ENCODE data around the gene CBL.

CBL gene

DNA sequence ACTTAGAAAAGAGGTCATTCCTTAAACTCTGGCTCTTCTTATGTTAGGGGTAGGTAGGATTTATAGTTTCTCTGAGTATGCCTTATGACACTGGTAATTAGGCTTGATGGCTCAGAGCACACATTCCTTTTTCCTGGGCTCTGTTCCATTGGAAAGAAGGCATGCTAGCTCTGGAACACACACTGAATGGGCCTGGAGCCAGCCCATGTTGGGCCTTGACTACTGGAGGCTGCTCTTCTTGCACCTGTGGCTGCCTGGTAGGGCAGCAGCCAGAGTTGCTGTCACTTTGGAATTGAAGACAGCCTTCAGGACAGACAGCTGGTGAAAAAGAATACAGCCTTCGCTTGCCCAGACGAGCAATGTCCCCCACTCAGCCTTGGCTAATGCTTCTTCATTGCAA lies 92.6 kb downstream of the CBL start:
- H3K27ac ChIP-seq, result no peak overlapping the region
- TF ChIP-seq ZFX (IDR thresholded peaks at IDR 0.05; ENCODE audit: borderline replicate concordance), result no peak
- TF ChIP-seq, protein P1, sequence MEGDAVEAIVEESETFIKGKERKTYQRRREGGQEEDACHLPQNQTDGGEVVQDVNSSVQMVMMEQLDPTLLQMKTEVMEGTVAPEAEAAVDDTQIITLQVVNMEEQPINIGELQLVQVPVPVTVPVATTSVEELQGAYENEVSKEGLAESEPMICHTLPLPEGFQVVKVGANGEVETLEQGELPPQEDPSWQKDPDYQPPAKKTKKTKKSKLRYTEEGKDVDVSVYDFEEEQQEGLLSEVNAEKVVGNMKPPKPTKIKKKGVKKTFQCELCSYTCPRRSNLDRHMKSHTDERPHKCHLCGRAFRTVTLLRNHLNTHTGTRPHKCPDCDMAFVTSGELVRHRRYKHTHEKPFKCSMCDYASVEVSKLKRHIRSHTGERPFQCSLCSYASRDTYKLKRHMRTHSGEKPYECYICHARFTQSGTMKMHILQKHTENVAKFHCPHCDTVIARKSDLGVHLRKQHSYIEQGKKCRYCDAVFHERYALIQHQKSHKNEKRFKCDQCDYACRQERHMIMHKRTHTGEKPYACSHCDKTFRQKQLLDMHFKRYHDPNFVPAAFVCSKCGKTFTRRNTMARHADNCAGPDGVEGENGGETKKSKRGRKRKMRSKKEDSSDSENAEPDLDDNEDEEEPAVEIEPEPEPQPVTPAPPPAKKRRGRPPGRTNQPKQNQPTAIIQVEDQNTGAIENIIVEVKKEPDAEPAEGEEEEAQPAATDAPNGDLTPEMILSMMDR (IDR thresholded peaks at IDR 0.05), result no peak

DNA sequence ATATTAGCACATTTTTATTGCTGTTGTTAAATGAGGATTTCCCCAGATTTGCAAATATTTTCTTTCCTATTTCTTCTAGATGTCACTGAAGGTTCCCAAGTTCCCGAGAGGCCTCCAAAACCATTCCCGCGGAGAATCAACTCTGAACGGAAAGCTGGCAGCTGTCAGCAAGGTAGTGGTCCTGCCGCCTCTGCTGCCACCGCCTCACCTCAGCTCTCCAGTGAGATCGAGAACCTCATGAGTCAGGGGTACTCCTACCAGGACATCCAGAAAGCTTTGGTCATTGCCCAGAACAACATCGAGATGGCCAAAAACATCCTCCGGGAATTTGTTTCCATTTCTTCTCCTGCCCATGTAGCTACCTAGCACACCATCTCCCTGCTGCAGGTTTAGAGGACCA lies 93.3 kb downstream of the CBL start:
- TF ChIP-seq, protein P1 (IDR thresholded peaks at IDR 0.05), result no peak
- no peak for TF ChIP-seq ZFX (IDR thresholded peaks at IDR 0.05; ENCODE audit: borderline replicate concordance)
- no peak overlapping the region for H3K27ac ChIP-seq

DNA sequence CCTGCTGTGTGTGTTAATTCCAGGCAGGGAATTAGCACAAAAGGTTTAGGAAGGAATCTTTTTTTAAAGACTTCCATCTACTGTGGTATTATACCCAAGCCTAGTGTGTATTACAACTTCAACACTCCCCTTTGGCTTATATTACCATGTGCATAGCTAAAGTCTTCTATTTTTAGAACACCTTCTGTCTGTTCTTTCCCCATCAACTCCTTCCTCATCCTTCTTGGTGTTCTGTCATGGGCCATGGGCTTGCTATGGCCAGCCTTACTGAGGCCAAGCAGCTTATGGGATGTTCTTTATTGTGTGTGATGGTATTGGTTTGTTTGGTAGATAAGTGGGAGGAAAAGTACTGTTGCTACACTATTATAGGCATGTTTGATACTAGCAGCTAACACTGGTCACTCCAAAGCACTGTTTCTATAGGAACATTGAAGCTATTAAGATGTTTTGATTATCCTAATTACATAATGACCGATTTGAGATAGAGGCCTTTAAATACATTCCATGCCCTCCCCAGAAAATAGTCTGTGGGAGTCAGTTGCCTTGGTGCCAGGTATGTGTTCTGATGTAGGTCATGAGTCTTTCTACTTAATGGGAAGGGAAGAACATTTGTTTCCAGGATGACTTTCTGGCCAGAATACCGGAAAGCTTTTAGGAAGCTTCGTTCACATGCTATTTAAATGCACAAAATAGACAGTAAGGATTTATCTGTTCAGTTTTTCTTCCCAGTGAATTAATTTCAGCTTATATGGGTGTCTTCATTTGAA lies 94.2 kb downstream of the CBL start:
- TF ChIP-seq, protein P1 (IDR thresholded peaks at IDR 0.05), result no peak
- no peak for TF ChIP-seq ZFX (IDR thresholded peaks at IDR 0.05; ENCODE audit: borderline replicate concordance)
- H3K27ac ChIP-seq, result no peak overlapping the region

DNA sequence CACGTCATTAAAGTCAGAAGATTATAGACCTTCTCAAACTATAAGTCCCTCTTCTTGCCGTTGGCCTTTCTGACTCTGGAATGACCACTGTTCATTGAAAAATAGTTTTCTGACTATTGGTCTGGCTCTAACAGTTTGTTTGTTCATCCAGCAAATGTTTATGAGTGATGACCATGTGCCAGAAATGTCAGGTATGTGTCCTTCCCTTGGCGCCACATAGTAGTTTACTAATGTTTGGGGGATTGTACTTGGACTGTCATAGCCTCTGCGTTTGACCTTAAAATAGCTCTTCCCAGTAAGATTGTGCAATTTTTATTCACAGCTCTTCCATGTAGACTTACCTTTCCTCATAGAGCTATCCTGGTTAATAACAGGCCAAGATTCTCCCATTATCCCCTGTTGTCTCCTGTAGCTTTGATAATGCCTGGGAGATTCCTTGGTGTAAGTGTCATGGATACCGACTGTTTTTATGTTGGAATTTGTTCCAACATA lies 97.1 kb downstream of the CBL start:
- H3K27ac ChIP-seq, result no peak overlapping the region
- no peak for TF ChIP-seq ZFX (IDR thresholded peaks at IDR 0.05; ENCODE audit: borderline replicate concordance)

DNA sequence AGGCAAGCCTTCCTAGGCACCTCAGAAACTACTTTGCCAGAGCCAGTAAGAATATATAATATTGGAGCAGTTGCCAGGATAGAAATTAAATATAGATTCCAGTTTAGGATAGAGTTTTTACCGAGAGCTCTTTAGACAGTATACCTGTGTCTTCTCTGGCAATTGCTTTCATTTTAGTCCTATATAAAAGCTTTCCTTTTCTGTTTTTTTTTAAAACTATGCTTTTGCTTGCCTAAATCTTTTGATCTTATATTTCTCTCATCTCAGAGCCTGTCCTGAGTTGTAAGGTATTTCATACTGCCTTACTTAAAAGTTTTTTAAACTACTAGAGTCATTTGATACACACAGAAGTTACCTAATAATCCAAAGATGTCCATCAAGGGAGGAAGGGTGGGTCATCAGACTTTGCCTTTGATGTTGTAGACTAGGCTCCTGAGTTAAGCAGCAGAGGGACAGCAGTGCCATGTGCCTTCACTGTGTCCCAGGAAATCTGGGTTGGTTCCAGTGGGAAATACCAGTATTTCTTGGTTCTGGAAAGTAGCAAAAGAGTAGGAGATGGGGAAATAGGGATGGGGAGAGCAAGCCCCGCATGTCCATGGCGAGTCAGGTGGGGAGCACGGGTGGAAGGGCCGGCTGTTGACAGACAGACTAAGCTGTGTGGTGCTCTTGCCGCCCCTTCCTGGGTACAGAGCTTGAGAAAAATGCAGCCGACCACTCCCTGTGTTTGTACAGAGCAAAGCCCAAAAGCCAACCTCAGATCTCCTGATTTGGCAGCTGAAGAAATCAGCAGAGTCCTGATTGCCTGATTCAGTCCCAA lies 99.6 kb downstream of the CBL start:
- TF ChIP-seq, protein P1 (IDR thresholded peaks at IDR 0.05), result no peak
- no peak for TF ChIP-seq ZFX (IDR thresholded peaks at IDR 0.05; ENCODE audit: borderline replicate concordance)
- H3K27ac ChIP-seq, result no peak overlapping the region

DNA sequence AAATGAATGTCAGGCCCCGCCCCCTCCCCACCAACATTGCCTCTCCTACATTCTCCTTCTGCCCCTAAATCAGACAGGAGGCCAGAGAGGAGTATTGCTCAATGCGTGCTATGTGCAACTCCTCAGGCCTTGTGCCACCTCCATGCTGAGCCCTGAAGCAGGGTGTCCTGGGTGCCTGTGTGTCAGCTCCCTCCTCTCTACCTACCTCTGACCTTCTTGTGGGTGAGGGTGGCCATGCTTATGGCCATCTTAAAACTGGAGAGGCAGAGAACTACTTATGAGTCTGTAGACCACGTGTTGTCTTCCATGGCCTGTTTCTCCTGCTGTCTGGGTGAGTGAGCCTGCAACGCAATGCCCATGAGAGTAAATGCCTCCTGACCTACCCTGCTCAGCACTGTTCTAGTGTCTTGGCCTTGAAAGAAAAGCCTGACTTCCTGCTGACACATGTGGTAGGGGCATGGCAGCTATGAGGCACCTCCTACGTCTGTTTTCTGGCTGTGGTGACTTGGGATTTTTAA lies 100.3 kb downstream of the CBL start:
- H3K27ac ChIP-seq, result no peak overlapping the region
- TF ChIP-seq, protein P1 (IDR thresholded peaks at IDR 0.05), result no peak
- TF ChIP-seq ZFX (IDR thresholded peaks at IDR 0.05; ENCODE audit: borderline replicate concordance), result no peak

DNA sequence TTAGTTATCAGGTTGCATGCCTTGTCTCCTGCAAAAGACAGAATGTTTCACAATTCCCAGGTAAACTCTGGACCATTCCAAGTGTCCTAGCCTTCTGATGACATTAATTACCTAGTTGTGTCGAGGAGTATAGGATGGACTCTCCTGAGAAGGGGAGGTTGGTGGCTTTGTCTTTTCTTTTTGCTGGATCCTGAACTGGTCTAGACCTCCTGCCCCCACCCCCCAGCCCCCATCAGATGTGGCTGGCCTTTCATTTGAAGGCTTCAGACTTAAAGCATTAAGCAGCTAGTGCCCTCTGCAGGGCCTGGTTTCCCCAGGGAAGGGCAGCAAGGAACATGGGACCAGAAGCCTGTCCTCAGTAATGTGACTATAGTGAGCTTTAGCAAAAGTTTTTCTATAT lies 101.1 kb downstream of the CBL start:
- no peak overlapping the region for H3K27ac ChIP-seq
- TF ChIP-seq, protein P1 (IDR thresholded peaks at IDR 0.05), result peak; percentile 27; the same call in 1 of the 2 replicates
- no peak for TF ChIP-seq ZFX (IDR thresholded peaks at IDR 0.05; ENCODE audit: borderline replicate concordance)
